Measurements from ENCODE around the gene COA8. TPM values are rescaled to one million over a fixed set of nuclear protein-coding genes. Genes with fewer than 3 reads are reported as not detected.

The COA8 gene
- total RNA-seq, 3 donors from 2014 or later (not counting 1 experiment from before 2014, with no cell fraction given): 22.2 to 32.0 (median 24.9) TPM

DNA sequence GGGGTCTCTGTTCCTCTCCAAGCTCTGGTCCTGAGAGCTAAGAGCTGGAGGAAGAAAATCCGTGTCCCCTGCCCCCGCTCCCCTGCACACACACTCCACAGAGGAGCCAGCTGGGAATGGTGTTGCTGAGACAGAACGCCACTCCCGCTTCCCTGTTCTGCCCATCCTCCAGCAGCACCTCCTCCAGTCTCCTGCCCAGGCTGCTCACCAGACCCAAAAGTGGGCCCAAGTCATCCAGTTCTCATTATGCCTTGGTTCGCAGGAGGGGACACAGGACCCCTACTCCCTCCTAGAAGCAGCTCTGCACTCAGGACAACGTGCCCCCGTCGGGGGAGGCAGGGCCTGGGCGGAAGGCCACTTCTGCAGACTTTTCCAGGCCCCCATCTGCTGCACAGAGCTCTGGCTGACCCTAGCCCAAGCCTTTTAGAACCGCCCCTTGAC is 34.6 kb upstream of the COA8 start:
- peaks cover 21 to 47% of the 10 kb centered on the region in 2 donors for H3K4me1 Mint-ChIP-seq
- peak overlapping the region; percentile 85 for H3K4me3 ChIP-seq (ENCODE audit: low read length)
- peak overlapping the region; percentile 88 for H3K27ac ChIP-seq (ENCODE audit: low read length)
- peak overlapping the region; percentile 67 to 86 for H3K27ac Mint-ChIP-seq
- DNase-seq (no peak), ATAC-seq (no peak)
- TF ChIP-seq, protein P1, sequence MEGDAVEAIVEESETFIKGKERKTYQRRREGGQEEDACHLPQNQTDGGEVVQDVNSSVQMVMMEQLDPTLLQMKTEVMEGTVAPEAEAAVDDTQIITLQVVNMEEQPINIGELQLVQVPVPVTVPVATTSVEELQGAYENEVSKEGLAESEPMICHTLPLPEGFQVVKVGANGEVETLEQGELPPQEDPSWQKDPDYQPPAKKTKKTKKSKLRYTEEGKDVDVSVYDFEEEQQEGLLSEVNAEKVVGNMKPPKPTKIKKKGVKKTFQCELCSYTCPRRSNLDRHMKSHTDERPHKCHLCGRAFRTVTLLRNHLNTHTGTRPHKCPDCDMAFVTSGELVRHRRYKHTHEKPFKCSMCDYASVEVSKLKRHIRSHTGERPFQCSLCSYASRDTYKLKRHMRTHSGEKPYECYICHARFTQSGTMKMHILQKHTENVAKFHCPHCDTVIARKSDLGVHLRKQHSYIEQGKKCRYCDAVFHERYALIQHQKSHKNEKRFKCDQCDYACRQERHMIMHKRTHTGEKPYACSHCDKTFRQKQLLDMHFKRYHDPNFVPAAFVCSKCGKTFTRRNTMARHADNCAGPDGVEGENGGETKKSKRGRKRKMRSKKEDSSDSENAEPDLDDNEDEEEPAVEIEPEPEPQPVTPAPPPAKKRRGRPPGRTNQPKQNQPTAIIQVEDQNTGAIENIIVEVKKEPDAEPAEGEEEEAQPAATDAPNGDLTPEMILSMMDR (IDR thresholded peaks at IDR 0.05): no peak
- H3K36me3 Mint-ChIP-seq: no peaks in the 10 kb centered on the region
- peaks cover 4% of the 10 kb centered on the region for H3K36me3 ChIP-seq (ENCODE audit: control insufficient read depth, insufficient read depth, low read length)
- no peaks in the 10 kb centered on the region for H3K27me3 Mint-ChIP-seq (ENCODE audit: low read depth in 2 of 2)
- no peaks in the 10 kb centered on the region for H3K9me3 ChIP-seq (ENCODE audit: control insufficient read depth, insufficient read depth, low read length)
- no peaks in the 10 kb centered on the region for H3K9me3 Mint-ChIP-seq
- H3K27me3 ChIP-seq (ENCODE audit: control insufficient read depth, insufficient read depth, low read length): no peaks in the 10 kb centered on the region
- peaks cover 48% of the 10 kb centered on the region for H3K4me1 ChIP-seq (ENCODE audit: control insufficient read depth, insufficient read depth, low read length)
- H3K4me3 Mint-ChIP-seq: peak overlapping the region; percentile 95
- WGBS (ENCODE audit: insufficient coverage): 85% methylated on average over 10 of the region's 10 CpGs
- intact Hi-C loops (cut with micrococcal nuclease): no loop called here

DNA sequence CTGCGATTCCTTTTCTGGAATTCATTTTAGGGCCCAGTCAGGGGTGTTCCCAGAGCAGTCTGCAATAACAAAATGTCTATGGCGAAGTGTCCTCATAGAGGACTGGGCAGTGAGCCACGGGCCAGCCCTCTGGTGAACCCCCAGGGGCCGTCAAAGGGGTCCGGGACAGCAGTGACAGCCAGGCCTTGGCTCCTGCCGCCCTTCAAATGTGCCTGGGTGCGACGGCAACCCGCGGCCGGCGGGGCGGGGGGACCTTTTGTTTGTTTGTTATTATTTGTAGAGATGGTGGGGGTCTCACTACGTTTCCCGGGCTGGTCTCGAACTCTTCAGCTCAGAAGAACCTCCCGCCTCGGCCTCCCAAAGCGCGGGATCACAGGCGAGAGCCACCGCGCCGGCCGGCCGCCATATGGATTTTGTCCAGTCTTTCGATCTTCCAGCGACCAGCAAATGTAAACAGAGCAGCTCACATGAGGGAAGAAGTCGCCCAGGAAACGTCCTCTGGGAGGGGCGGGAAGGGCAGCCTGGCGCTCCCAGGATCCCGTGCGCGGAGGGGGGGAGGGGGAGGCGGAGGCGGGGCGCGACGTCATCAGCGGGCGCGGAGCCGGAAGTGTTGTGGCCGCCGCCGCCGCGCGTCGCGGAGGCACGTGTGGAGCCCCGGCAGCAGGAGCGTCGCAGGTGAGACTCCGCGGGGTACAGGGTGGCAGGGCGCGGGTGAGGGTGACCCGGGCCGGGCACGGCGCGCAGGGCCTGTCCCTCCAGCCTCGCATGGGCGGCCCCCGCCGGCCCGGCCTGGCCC is 34.0 kb upstream of the COA8 start, which contains the start of gene TRMT61A:
TSS of gene TRMT61A (plus strand) at position 610 of the 796 bp plus-strand sequence. CDS start 783 bp downstream, outside the sequence.
- Mint-ChIP-seq H3K4me3 (peak within 1 kb of the TSS; percentile 95), H3K9me3 (no peaks in the 10 kb centered on the region), H3K27me3 (ENCODE audit: low read depth in 2 of 2) (no peaks in the 10 kb centered on the region), H3K27ac (peak within 1 kb of the TSS; percentile 67 to 86), H3K4me1 (peaks cover 21 to 47% of the 10 kb centered on the region in 2 donors), H3K36me3 (no peaks in the 10 kb centered on the region)
- peaks cover 5% of the 10 kb centered on the region for H3K36me3 ChIP-seq (ENCODE audit: control insufficient read depth, insufficient read depth, low read length)
- peaks cover 48% of the 10 kb centered on the region for H3K4me1 ChIP-seq (ENCODE audit: control insufficient read depth, insufficient read depth, low read length)
- TF ChIP-seq, protein P1 (IDR thresholded peaks at IDR 0.05): no peak
- no peaks in the 10 kb centered on the region for H3K27me3 ChIP-seq (ENCODE audit: control insufficient read depth, insufficient read depth, low read length)
- DNase-seq (peak; percentile 74 to 89), ATAC-seq (peak; percentile 86 to 91 (median 90))
- H3K27ac ChIP-seq (ENCODE audit: low read length): peak within 1 kb of the TSS; percentile 88
- WGBS (ENCODE audit: insufficient coverage): 4% methylated on average over 65 of the region's 70 CpGs
- intact Hi-C loops (cut with micrococcal nuclease): no loop called here
- peak within 1 kb of the TSS; percentile 85 for H3K4me3 ChIP-seq (ENCODE audit: low read length)
- no peaks in the 10 kb centered on the region for H3K9me3 ChIP-seq (ENCODE audit: control insufficient read depth, insufficient read depth, low read length)

DNA sequence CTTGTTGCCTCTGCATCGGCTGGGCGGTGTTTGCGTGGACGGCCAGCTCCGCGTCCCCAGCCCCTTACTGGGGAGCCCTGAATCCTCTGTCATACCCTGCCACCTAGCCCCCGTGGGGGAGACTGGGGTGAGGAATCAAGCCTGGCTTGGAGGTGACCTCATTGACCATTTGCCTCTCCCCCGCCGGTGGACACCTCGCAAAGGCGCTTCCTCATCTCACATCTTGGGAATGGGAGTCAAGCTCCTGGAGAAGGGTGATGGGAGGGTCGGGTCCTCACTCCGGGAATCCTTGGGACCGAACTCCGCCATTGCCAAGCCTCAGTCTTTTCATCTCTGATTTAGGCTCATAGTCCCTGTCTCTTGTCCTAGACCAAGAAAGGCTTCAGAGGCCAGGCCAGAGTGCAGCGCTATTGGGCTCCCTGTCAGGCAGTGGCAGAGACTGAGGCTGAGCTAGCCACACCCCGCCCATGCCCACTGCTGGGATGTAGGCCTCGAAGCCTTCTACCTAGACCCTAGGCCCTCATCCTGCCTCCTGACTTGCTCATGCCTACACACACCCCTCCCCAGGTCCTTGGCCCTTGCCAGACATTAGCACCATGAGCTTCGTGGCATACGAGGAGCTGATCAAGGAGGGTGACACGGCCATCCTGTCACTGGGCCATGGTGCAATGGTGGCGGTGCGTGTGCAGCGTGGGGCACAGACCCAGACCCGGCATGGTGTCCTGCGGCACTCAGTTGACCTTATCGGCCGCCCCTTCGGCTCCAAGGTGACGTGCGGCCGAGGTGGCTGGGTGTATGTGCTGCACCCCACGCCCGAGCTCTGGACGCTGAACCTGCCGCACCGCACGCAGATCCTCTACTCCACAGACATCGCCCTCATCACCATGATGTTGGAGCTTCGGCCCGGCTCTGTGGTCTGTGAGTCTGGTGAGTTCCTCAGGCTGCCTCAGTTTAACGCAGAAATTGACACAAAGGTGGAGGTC is 33.1 kb upstream of the COA8 start:
- no peak for DNase-seq
- TF ChIP-seq, protein P1 (IDR thresholded peaks at IDR 0.05): no peak
- Mint-ChIP-seq H3K27ac (peak overlapping the region; percentile 67 to 86), H3K4me1 (peaks cover 21 to 47% of the 10 kb centered on the region in 2 donors), H3K27me3 (ENCODE audit: low read depth in 2 of 2) (no peaks in the 10 kb centered on the region), H3K9me3 (no peaks in the 10 kb centered on the region), H3K36me3 (no peaks in the 10 kb centered on the region), H3K4me3 (peak overlapping the region; percentile 95)
- H3K4me3 ChIP-seq (ENCODE audit: low read length): peak overlapping the region; percentile 84
- no peaks in the 10 kb centered on the region for H3K9me3 ChIP-seq (ENCODE audit: control insufficient read depth, insufficient read depth, low read length)
- peak overlapping the region; percentile 52 for H3K27ac ChIP-seq (ENCODE audit: low read length)
- H3K27me3 ChIP-seq (ENCODE audit: control insufficient read depth, insufficient read depth, low read length): no peaks in the 10 kb centered on the region
- intact Hi-C loops (cut with micrococcal nuclease): no loop called here
- H3K4me1 ChIP-seq (ENCODE audit: control insufficient read depth, insufficient read depth, low read length): peaks cover 48% of the 10 kb centered on the region
- 57% methylated on average over 41 of the region's 42 CpGs for WGBS (ENCODE audit: insufficient coverage)
- H3K36me3 ChIP-seq (ENCODE audit: control insufficient read depth, insufficient read depth, low read length): peaks cover 7% of the 10 kb centered on the region
- no peak for ATAC-seq
